Measurements from ENCODE around the gene PSMD8. TPM values are rescaled to one million over a fixed set of nuclear protein-coding genes. Genes with fewer than 3 reads are reported as not detected.
"Not testable (repeated sequence)": the region's sequence is repeated elsewhere in the genome, so short reads cannot be mapped to it uniquely, and the experiment has no call there.

The PSMD8 gene
- total RNA-seq, 4 donors from 2014 or later, result 190 to 303 (median 296) TPM

DNA sequence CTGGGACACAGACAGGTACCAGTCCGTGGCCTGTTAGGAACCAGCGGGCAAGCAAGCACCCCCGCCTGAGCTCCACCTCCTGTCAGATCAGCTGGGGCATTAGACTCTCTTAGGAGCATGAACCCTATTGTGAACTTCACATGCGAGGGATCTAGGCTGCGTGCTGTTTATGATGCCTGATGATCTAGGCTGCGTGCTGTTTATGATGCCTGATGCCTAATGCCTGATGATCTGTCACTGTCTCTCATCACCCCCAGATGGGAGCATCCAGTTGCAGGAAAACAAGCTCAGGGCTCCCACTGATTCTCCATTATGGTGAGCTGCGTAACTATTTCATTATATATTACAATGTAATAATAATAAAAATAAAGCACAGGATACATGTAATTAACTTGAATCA is 48.1 kb downstream of the PSMD8 start:
- Histone ChIP-seq H3K4me3 (no peak overlapping the region), H3K36me3 (no peaks in the 10 kb centered on the region), H3K9me3 (no peaks in the 10 kb centered on the region), H3K27me3 (peaks cover 20% of the 10 kb centered on the region), H3K27ac (no peak overlapping the region), H3K4me1 (peaks cover 13% of the 10 kb centered on the region)
- WGBS, result 90% methylated on average over 6 of the region's 7 CpGs
- TF ChIP-seq, protein P1, sequence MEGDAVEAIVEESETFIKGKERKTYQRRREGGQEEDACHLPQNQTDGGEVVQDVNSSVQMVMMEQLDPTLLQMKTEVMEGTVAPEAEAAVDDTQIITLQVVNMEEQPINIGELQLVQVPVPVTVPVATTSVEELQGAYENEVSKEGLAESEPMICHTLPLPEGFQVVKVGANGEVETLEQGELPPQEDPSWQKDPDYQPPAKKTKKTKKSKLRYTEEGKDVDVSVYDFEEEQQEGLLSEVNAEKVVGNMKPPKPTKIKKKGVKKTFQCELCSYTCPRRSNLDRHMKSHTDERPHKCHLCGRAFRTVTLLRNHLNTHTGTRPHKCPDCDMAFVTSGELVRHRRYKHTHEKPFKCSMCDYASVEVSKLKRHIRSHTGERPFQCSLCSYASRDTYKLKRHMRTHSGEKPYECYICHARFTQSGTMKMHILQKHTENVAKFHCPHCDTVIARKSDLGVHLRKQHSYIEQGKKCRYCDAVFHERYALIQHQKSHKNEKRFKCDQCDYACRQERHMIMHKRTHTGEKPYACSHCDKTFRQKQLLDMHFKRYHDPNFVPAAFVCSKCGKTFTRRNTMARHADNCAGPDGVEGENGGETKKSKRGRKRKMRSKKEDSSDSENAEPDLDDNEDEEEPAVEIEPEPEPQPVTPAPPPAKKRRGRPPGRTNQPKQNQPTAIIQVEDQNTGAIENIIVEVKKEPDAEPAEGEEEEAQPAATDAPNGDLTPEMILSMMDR (IDR thresholded peaks at IDR 0.05), result no peak
- TF ChIP-seq POLR2AphosphoS5 (IDR thresholded peaks at IDR 0.05), result no peak
- no peak for TF ChIP-seq EP300 (IDR thresholded peaks at IDR 0.05)
- TF ChIP-seq POLR2A (IDR thresholded peaks at IDR 0.05), result no peak
- no peak for DNase-seq (ENCODE audit: low spot score in 2 of 2)

DNA sequence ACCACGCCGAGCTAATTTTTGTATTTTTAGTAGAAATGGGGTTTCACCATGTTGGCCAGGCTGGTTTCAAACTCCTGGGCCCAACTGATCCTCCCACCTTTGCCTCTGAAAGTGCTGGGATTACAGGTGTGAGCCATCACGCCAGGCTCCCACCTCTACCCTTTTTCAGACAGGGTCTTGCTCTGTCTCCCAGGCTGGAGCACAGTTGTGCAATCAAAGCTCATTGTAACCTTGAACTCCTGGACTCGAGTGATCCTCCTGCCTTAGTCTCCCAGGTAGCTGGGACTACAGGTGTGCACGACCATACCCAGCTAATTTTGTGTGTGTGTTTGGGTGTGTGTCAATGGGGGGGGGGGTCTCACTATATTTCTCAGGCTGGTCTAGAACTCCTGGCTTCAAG is 49.9 kb downstream of the PSMD8 start:
- no peak for DNase-seq (ENCODE audit: low spot score in 2 of 2)
- Histone ChIP-seq H3K27ac (no peak overlapping the region), H3K27me3 (peaks cover 20% of the 10 kb centered on the region), H3K4me1 (no peaks in the 10 kb centered on the region), H3K36me3 (no peaks in the 10 kb centered on the region), H3K4me3 (no peak overlapping the region), H3K9me3 (no peaks in the 10 kb centered on the region)
- 89% methylated on average over 4 of the region's 5 CpGs for WGBS
- TF ChIP-seq EP300 (IDR thresholded peaks at IDR 0.05), result no peak
- no peak for TF ChIP-seq POLR2AphosphoS5 (IDR thresholded peaks at IDR 0.05)
- TF ChIP-seq POLR2A (IDR thresholded peaks at IDR 0.05), result no peak
- TF ChIP-seq, protein P1 (IDR thresholded peaks at IDR 0.05), result no peak

DNA sequence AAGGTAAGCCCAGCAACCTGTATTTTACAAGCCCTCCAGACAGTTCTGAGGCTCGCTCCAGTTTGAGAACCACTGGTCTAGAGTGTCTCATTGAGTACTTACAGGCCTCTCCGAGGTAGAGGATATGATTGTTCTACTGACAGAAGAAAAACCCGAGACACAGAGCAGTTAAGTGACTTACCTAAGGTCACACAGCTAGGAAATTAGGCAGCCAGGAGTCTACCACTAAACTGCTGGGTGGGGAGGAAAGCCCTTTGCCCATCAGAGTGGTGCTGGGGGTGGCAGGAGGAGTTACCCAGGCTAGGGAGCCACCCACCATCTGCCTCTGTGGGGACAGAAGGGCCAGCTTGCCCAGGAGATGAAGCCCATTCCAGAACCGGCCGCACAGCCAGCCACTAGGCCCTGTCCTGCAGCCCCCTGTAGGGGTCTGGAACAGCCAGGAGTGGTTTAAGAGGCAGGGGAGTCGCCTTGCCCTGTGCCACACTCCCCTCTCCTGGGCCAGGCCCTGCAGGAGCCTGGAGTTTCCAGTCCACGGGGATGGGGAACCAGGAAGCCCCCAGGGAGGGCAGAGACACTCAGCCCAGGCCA is 50.9 kb downstream of the PSMD8 start:
- TF ChIP-seq EP300 (IDR thresholded peaks at IDR 0.05) (no peak), POLR2AphosphoS5 (IDR thresholded peaks at IDR 0.05) (no peak), POLR2A (IDR thresholded peaks at IDR 0.05) (no peak)
- TF ChIP-seq, protein P1 (IDR thresholded peaks at IDR 0.05), result no peak
- Histone ChIP-seq H3K4me3 (peak overlapping the region; percentile 40), H3K9me3 (no peaks in the 10 kb centered on the region), H3K27me3 (peaks cover 14% of the 10 kb centered on the region), H3K36me3 (no peaks in the 10 kb centered on the region), H3K27ac (no peak overlapping the region), H3K4me1 (no peaks in the 10 kb centered on the region)
- no peak for DNase-seq (ENCODE audit: low spot score in 2 of 2)
- WGBS, result 59% methylated on average over 6 of the region's 7 CpGs

- Histone ChIP-seq H3K27me3 (peaks cover 14% of the 10 kb centered on the region), H3K9me3 (no peaks in the 10 kb centered on the region), H3K4me1 (no peaks in the 10 kb centered on the region), H3K36me3 (no peaks in the 10 kb centered on the region), H3K4me3 (peak within 1 kb of the TSS; percentile 40), H3K27ac (no peak within 1 kb of the TSS)
- no peak for DNase-seq (ENCODE audit: low spot score in 2 of 2)
- no peak for TF ChIP-seq POLR2AphosphoS5 (IDR thresholded peaks at IDR 0.05)
- no peak for TF ChIP-seq POLR2A (IDR thresholded peaks at IDR 0.05)
- no peak for TF ChIP-seq EP300 (IDR thresholded peaks at IDR 0.05)
- TF ChIP-seq, protein P1 (IDR thresholded peaks at IDR 0.05), result no peak
- 31% methylated on average over 13 of the region's 20 CpGs for WGBS
Observed at GRCh38 chr19:38425810-38426466, 51.6 kb downstream of the PSMD8 start, which contains the start of gene RASGRP4. Gene RASGRP4, minus strand, starts transcription at chr19:38426219. Its CDS starts 128 bp downstream, at chr19:38426091.

GRCh38 chr19:38427035-38427677 is 52.8 kb downstream of the PSMD8 start:
- not testable (repeated sequence) for H3K9me3 ChIP-seq; H3K27ac ChIP-seq; DNase-seq (ENCODE audit: low spot score in 2 of 2); H3K4me1 ChIP-seq; H3K4me3 ChIP-seq; H3K36me3 ChIP-seq
- peaks cover 14% of the 10 kb centered on the region for H3K27me3 ChIP-seq
- 64% methylated on average over 16 of the region's 17 CpGs for WGBS
